GM12878 (cell line): Measurements from ENCODE around the gene SPOCK1.

Experiments used
- BRCA1 ChIP-seq: IDR thresholded peaks from 2 replicates; pipeline ENCODE4 v1.6.1; 2011; ENCODE audit warnings: low read depth, low read length, improper control_type of control experiment
- ESRRA ChIP-seq: IDR thresholded peaks from 2 replicates; pipeline ENCODE4 v1.6.1; 2012; ENCODE audit warnings: mild to moderate bottlenecking, low read length, improper control_type of control experiment
- ETV6 ChIP-seq, 2 experiments: fragments of 450-650 bp in 1 of 2; IDR thresholded peaks in 1 of 2; conservative IDR thresholded peaks in 1 of 2; 2 replicates each; pipeline ENCODE4 v1.6.1; 2014; ENCODE audit warnings: antibody characterized with exemption in 1 of 2, borderline replicate concordance in 1 of 2, low read depth in 1 of 2, mild to moderate bottlenecking in 1 of 2, moderate library complexity in 1 of 2
- IKZF1 ChIP-seq: fragments of 450-650 bp; conservative IDR thresholded peaks from 2 replicates; pipeline ENCODE4 v1.6.1; 2017; ENCODE audit warnings: antibody characterized with exemption, mild to moderate bottlenecking
- NR2C1 ChIP-seq: fragments of 450-650 bp; IDR thresholded peaks from 2 replicates; pipeline ENCODE4 v1.6.1; 2017; ENCODE audit warnings: antibody characterized with exemption, mild to moderate bottlenecking, moderate library complexity
- POLR2AphosphoS5 ChIP-seq: IDR thresholded peaks from 2 replicates; pipeline ENCODE4 v1.6.1; 2011; ENCODE audit warnings: mild to moderate bottlenecking, low read length, inconsistent platforms
- RUNX3 ChIP-seq: IDR thresholded peaks from 2 replicates; pipeline ENCODE4 v1.6.1; 2012; ENCODE audit warnings: low read length, inconsistent platforms
- SPI1 ChIP-seq: IDR thresholded peaks from 2 replicates; pipeline ENCODE4 v1.6.1; 2011; ENCODE audit warnings: low read depth, mild to moderate bottlenecking, low read length, moderate library complexity, borderline replicate concordance; ENCODE audit not compliant: insufficient read depth
- ZNF384 ChIP-seq: IDR thresholded peaks from 2 replicates; pipeline ENCODE4 v1.6.1; 2012; ENCODE audit warnings: low read depth, mild to moderate bottlenecking, low read length, improper control_type of control experiment, borderline replicate concordance
- TF ChIP-seq, protein P1 (sequence below), 3 experiments: IDR thresholded peaks in 2 of 3; conservative IDR thresholded peaks in 1 of 3; 2 replicates each; pipeline ENCODE4 v1.5.1; 2011; ENCODE audit warnings: low read depth in 3 of 3, low read length in 3 of 3, mild to moderate bottlenecking in 3 of 3, control low read depth in 2 of 3, moderate library complexity in 2 of 3, inconsistent platforms in 1 of 3, mixed read lengths in 1 of 3; ENCODE audit not compliant: control insufficient read depth in 2 of 3, insufficient read depth in 1 of 3; ENCODE audit errors: extremely low read depth in 1 of 3
- TF ChIP-seq, protein P2 (sequence below): fragments of 450-650 bp; IDR thresholded peaks from 2 replicates; pipeline ENCODE4 v1.6.1; 2017; ENCODE audit warnings: mild to moderate bottlenecking

DNA sequence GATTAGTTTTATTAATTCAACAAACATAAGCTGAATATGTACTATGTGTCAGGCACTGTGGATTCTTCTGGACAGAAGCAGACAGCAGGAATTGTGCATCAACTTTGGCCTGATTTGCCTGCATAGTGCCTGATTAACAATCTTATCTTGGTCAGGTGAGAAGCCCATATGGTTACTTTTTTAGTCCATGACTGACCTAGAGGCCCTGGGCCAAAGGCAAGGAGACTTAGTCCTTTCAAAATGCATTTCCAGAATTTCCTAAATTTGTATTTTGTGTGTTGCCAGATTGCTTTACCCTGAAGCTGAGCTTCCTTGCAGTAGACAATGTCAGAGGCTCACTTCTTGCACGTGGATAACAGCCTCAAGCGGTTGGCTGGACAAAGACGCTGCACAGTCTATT is 286.7 kb downstream of the SPOCK1 start:
- TF ChIP-seq ETV6 (conservative IDR thresholded peaks at IDR 0.05 in 1 of 2, IDR thresholded peaks at IDR 0.05 in 1 of 2; ENCODE audit: borderline replicate concordance in 1 of 2, low read depth in 1 of 2) (no peak), IKZF1 (no peak), RUNX3 (no peak), POLR2AphosphoS5 (no peak), BRCA1 (no peak), SPI1 (no peak), NR2C1 (no peak), ESRRA (no peak), ZNF384 (no peak)
- TF ChIP-seq, protein P1, sequence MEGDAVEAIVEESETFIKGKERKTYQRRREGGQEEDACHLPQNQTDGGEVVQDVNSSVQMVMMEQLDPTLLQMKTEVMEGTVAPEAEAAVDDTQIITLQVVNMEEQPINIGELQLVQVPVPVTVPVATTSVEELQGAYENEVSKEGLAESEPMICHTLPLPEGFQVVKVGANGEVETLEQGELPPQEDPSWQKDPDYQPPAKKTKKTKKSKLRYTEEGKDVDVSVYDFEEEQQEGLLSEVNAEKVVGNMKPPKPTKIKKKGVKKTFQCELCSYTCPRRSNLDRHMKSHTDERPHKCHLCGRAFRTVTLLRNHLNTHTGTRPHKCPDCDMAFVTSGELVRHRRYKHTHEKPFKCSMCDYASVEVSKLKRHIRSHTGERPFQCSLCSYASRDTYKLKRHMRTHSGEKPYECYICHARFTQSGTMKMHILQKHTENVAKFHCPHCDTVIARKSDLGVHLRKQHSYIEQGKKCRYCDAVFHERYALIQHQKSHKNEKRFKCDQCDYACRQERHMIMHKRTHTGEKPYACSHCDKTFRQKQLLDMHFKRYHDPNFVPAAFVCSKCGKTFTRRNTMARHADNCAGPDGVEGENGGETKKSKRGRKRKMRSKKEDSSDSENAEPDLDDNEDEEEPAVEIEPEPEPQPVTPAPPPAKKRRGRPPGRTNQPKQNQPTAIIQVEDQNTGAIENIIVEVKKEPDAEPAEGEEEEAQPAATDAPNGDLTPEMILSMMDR (IDR thresholded peaks at IDR 0.05 in 2 of 3, conservative IDR thresholded peaks at IDR 0.05 in 1 of 3; ENCODE audit: control insufficient read depth in 2 of 3, extremely low read depth in 1 of 3, insufficient read depth in 1 of 3, low read depth in 3 of 3, low read length in 3 of 3) = no peak
- TF ChIP-seq, protein P2, sequence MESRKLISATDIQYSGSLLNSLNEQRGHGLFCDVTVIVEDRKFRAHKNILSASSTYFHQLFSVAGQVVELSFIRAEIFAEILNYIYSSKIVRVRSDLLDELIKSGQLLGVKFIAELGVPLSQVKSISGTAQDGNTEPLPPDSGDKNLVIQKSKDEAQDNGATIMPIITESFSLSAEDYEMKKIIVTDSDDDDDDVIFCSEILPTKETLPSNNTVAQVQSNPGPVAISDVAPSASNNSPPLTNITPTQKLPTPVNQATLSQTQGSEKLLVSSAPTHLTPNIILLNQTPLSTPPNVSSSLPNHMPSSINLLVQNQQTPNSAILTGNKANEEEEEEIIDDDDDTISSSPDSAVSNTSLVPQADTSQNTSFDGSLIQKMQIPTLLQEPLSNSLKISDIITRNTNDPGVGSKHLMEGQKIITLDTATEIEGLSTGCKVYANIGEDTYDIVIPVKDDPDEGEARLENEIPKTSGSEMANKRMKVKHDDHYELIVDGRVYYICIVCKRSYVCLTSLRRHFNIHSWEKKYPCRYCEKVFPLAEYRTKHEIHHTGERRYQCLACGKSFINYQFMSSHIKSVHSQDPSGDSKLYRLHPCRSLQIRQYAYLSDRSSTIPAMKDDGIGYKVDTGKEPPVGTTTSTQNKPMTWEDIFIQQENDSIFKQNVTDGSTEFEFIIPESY = no peak
